Smooth muscle cell (in vitro differentiated cells): ENCODE results near the gene RFX4. TPM values are rescaled to one million over a fixed set of nuclear protein-coding genes. Genes with fewer than 3 reads are reported as not detected.

Experiments used
- DNase-seq: peaks from one replicate; lab custom pipeline; 2025; ENCODE audit not compliant: unreplicated experiment; lab: John Stamatoyannopoulos, UW
- H2AFZ ChIP-seq: fragments of 200-600 bp; sonication (generic); 2 replicates; pipeline ENCODE4 v1.6.0; 2016; ENCODE audit warnings: antibody characterized with exemption, low read depth, mild to moderate bottlenecking
- H3F3A ChIP-seq: fragments of 200-600 bp; sonication (generic); 2 replicates; pipeline ENCODE4 v1.6.0; 2017; ENCODE audit warnings: antibody characterized with exemption, low read depth
- H3K27ac ChIP-seq: fragments of 200-600 bp; sonication (generic); 2 replicates; pipeline ENCODE4 v1.5.1; 2016; ENCODE audit warnings: low read depth, mild to moderate bottlenecking
- H3K27me3 ChIP-seq: fragments of 200-600 bp; sonication (generic); 2 replicates; pipeline ENCODE4 v1.6.1; 2016; ENCODE audit warnings: low read depth, mild to moderate bottlenecking
- H3K36me3 ChIP-seq: fragments of 200-600 bp; sonication (generic); 2 replicates; pipeline ENCODE4 v1.5.1; 2016; ENCODE audit warnings: low read depth
- H3K4me1 ChIP-seq: fragments of 200-600 bp; sonication (generic); 2 replicates; pipeline ENCODE4 v1.5.1; 2016; ENCODE audit warnings: low read depth
- H3K4me2 ChIP-seq: fragments of 200-600 bp; sonication (generic); 2 replicates; pipeline ENCODE4 v1.6.0; 2016; ENCODE audit warnings: mild to moderate bottlenecking
- H3K4me3 ChIP-seq: fragments of 200-600 bp; sonication (generic); 2 replicates; pipeline ENCODE4 v1.5.1; 2016; ENCODE audit warnings: mild to moderate bottlenecking
- H3K79me2 ChIP-seq: fragments of 200-600 bp; sonication (generic); 2 replicates; pipeline ENCODE4 v1.6.0; 2016; ENCODE audit warnings: low read depth, mild to moderate bottlenecking
- H3K9ac ChIP-seq: fragments of 200-600 bp; sonication (generic); 2 replicates; pipeline ENCODE4 v1.6.0; 2016; ENCODE audit warnings: low read depth
- H3K9me3 ChIP-seq: fragments of 200-600 bp; sonication (generic); replicated peaks from 2 replicates; pipeline ENCODE4 v1.5.1; 2016; ENCODE audit warnings: low read depth
- H4K20me1 ChIP-seq: fragments of 200-600 bp; sonication (generic); 2 replicates; pipeline ENCODE4 v1.6.0; 2016; ENCODE audit warnings: low read depth
- WGBS: methylation state at CpG from one replicate; pipeline ENCODE4 v1.1.7; 2016; ENCODE audit warnings: low lambda C conversion rate; 5-methylcytosine and 5-hydroxymethylcytosine counted together
- polyA plus RNA-seq: library from polyadenylated mRNA; unstranded; fragments of >200 nt; fragmentation: Nextera tagmentation; extraction: Ambion mirVana; gene quantifications from 2 replicates; pipeline ENCODE4 v1.2.1, GENCODE V29; 2016
- total RNA-seq: library from RNA; depleted of rRNA; stranded (reverse); fragments of >200 nt; gene quantifications from 2 replicates; pipeline ENCODE4 v1.2.3, GENCODE V29; 2014
- TF ChIP-seq, protein P1 (sequence below): fragments of 200-600 bp; sonication (generic); IDR thresholded peaks from 2 replicates; pipeline ENCODE4 v1.5.1; 2017; ENCODE audit warnings: borderline replicate concordance, mild to moderate bottlenecking, antibody characterized with exemption; ENCODE audit not compliant: insufficient read depth, poor library complexity, severe bottlenecking

The RFX4 gene
- total and polyA plus RNA-seq, 2 experiments from 2014 or later = not detected

DNA sequence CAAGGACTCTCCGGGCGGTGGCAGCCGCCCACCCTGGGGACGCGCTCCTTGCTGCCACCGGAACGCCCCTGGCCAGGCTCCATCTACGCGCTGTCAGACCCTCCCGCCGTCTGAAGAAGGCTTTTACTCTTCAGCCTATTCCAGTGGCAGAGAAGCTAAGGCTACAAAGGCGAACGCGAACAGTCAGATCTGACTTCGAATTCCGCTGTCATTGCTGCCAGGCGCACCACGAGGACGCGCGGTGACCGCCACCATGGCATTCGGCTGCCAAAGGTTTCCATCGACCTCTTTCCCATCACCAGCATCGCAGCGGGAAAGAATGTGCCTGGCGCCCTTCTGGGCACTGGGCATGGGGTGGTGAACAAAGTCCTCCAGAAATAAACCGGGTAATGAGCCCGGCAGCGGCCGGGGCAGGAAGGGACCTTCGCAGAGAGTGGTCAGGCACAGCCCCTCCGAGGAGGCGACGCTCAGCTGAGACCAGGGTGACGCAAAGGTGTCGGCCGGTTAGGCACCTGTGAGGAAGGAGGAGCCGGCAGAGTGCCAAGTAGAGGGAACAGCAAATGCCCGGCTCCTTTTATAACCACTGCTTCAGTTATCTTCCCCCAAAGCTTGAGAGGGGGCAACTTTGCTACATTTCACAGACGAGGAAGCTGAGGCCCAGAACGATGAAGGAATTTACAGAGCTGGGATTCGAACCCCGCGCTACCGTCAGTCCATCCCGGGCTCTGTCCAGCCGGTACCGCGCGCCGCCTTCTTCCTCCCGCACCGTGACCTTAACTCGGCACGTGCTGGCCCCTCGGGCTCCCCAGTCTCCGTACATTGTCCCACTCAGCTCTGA, 1.9 kb upstream of the RFX4 start:
- Histone ChIP-seq H3K27ac (no peak overlapping the region), H3K9ac (no peak overlapping the region), H3K4me1 (peaks cover 46% of the 10 kb centered on the region), H4K20me1 (no peaks in the 10 kb centered on the region), H3K79me2 (no peaks in the 10 kb centered on the region), H3K4me2 (peak overlapping the region; percentile 78), H3K36me3 (no peaks in the 10 kb centered on the region), H2AFZ (no peak overlapping the region), H3F3A (no peaks in the 10 kb centered on the region), H3K9me3 (no peaks in the 10 kb centered on the region), H3K27me3 (peaks cover 100% of the 10 kb centered on the region), H3K4me3 (peak overlapping the region; percentile 21)
- no peak for DNase-seq
- WGBS = 15% methylated on average over 50 of the region's 58 CpGs
- TF ChIP-seq, protein P1, sequence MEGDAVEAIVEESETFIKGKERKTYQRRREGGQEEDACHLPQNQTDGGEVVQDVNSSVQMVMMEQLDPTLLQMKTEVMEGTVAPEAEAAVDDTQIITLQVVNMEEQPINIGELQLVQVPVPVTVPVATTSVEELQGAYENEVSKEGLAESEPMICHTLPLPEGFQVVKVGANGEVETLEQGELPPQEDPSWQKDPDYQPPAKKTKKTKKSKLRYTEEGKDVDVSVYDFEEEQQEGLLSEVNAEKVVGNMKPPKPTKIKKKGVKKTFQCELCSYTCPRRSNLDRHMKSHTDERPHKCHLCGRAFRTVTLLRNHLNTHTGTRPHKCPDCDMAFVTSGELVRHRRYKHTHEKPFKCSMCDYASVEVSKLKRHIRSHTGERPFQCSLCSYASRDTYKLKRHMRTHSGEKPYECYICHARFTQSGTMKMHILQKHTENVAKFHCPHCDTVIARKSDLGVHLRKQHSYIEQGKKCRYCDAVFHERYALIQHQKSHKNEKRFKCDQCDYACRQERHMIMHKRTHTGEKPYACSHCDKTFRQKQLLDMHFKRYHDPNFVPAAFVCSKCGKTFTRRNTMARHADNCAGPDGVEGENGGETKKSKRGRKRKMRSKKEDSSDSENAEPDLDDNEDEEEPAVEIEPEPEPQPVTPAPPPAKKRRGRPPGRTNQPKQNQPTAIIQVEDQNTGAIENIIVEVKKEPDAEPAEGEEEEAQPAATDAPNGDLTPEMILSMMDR = no peak

DNA sequence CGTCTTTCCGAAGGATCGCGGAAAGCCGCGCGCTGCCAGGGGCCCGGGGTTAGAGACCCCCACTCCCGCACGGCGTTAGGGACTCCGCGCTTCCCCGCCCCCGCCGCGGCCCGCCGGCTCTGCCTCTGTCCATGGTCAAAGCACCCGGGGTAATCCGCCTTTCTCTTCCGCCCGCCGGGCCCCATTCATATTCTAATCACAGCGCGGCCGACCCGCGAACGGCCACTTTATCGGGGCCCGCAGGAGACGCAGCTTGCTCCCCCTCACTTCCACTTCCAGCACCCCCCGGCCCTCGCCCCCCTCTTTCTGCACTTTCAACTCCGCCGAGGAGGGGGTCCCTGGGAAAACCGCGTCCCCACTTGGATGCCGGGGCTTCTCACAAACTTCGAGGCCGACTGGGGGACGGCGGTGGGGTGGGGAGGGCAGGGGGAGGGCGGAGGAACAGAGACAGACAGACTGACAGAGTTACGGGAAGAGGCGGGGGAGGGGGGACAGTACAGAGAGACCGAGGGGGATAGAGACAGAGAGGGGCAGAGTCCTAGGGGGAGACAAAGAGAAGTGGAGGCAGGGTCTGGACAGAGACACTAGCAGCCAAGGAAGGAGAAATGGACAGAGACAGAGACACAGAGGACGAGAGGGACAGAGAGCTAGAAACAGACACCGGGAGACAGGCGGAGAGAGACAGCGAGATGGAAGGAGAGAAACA, 1.1 kb upstream of the RFX4 start:
- H3K9ac ChIP-seq = no peak overlapping the region
- peak; percentile 11 for DNase-seq
- no peaks in the 10 kb centered on the region for H4K20me1 ChIP-seq
- peaks cover 54% of the 10 kb centered on the region for H3K4me1 ChIP-seq
- H3K36me3 ChIP-seq = no peaks in the 10 kb centered on the region
- no peak overlapping the region for H2AFZ ChIP-seq
- TF ChIP-seq, protein P1 = no peak
- peaks cover 100% of the 10 kb centered on the region for H3K27me3 ChIP-seq
- WGBS = 0% methylated on average over 24 of the region's 52 CpGs
- no peaks in the 10 kb centered on the region for H3K9me3 ChIP-seq
- no peaks in the 10 kb centered on the region for H3F3A ChIP-seq
- no peak overlapping the region for H3K27ac ChIP-seq
- H3K79me2 ChIP-seq = no peaks in the 10 kb centered on the region
- H3K4me2 ChIP-seq = peak overlapping the region; percentile 78
- peak overlapping the region; percentile 21 for H3K4me3 ChIP-seq

DNA sequence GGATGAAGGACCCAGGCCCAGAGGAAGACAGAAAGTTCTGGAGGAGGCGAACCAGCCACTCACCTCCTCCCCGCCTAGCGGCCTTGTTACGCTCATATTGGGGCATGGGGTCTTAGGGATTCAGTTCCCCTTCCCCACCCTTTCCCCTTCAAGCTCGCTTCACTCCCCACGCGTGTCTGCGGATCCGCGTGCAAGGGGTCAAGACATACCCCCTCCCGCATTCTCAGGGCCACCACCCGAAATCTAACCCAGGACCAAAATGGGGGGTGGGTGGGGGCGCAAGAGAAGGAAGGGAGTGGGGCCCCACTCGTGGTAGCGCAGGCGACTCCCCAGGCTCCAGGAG, 584 bp upstream of the RFX4 start:
- H3K79me2 ChIP-seq = no peaks in the 10 kb centered on the region
- H3K9ac ChIP-seq = no peak overlapping the region
- H3K4me3 ChIP-seq = no peak overlapping the region
- no peak overlapping the region for H2AFZ ChIP-seq
- WGBS = 5% methylated on average over 10 of the region's 16 CpGs
- H3K4me2 ChIP-seq = no peak overlapping the region
- no peaks in the 10 kb centered on the region for H3K36me3 ChIP-seq
- DNase-seq = no peak
- H3K9me3 ChIP-seq = no peaks in the 10 kb centered on the region
- TF ChIP-seq, protein P1 = no peak
- no peaks in the 10 kb centered on the region for H4K20me1 ChIP-seq
- H3K27me3 ChIP-seq = peaks cover 100% of the 10 kb centered on the region
- no peaks in the 10 kb centered on the region for H3F3A ChIP-seq
- no peak overlapping the region for H3K27ac ChIP-seq
- peaks cover 58% of the 10 kb centered on the region for H3K4me1 ChIP-seq
